HG02973 (cell line): ENCODE results near the gene MDFI.

Experiments used
- ATAC-seq: cut with Tn5 transposase; IDR thresholded peaks from one replicate; pipeline ENCODE4 v1.9.1; 2021; ENCODE audit warnings: moderate library complexity; ENCODE audit not compliant: unreplicated experiment

Gene MDFI

DNA sequence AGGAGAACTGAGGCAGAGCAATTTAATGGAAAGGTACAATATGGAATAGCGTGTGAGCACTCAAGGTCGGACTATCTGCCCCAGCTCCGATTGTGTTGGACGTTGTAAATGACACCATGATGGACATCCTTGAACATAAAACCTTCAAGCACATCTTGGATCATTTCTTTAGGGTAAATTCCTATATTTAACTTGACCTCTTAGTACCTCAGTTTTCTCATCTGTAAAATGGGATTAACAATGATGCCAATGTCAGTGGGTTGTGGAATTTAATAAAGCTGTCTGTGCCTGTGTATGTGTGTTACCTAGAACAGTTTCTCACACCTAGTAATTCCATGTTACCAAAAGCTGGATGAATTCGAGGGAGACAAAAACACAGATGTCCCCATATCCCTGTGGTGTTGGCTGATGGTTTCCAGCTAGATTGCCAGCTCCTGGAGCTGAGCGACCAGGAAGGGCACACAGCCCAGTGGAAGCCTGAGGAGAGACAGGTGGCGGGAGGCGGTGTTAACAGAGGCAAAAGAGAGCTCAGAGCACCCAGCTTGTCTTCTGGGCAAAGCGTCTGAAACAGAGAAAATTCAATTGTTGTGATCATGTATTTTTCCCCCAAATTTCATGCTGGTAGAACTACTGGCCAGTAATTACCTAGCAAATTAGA lies 32.6 kb downstream of the MDFI start:
- ATAC-seq = no peak

DNA sequence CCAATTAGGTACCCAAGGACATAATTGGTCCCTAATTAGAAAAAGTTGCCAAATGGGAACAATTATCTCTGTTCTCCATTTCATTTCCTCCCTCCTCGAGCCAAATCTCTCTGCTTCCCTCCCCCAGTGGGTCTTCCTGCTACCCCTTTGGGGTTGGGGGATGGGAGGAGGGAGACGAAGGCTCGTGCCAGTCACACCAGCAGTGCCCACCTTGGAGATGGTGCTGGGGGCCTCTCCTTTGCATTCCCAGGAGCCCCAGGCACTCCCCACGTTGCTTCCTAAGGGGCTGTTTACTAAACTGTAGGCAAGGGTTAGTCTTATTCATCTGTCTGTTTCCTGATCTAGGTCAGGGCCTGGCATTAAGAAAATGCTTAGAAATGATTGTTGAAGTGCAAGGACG lies 33.1 kb downstream of the MDFI start:
- ATAC-seq = no peak

DNA sequence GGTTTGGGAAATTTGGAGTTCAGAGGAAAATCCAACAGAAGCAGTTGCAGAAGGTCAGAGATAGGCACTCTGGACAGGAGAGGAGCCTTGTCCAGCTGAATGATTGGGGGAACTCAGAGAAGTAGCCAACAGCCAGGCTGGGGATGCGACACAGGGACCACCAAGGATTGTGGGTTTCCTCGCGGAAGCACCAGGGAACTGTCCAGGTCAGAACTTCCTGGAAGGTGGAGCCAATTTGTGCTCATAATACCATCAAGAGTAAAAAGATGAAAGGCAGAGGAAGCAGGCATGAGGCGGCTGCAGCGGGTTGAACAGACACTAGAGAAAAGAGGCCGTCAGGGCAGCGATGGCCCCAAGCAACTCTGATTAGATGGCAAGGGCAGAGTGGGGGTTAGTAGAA lies 33.7 kb downstream of the MDFI start:
- ATAC-seq = no peak

DNA sequence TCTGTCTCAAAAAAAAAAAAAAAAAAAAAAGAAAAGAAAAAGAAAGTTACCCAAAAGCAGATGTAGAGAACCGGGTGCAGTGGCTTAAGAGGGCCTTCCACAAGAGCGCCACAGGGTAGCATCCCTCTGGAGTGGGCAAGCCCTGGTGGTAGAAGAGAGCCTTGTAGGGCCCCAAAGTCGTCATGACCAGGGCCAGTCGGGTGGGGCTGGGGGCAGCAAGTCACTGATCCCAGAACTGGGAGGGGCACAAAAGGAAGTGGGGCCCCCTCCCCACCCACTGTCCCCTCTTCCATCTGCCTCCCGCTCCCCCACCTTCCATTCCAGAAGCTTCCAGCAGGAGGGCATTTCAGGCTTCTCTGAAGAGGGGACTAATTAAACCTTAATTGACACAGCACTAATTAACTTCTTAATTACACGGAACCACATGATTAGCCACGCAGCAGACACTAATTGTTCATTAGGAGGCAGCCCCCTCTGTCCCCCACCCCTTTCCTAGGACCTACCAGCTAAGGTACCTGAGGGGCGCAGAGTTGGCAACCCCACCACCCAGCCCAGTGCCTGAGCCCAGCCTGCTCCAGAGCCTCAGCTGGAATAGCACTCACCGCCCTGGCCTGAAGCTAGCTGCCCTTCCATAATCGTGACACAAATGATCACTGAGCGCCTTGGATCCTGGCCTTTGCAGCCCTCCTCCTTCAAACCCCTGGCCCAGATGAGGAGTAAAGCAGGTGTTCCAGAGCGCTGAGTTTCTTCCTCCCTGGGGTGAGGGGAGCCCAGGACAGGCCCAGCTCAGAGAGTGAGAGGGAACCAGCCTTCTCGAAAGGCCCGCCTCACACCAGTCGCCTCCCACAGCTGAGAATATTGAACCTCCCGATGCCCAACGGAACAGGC lies 34.8 kb downstream of the MDFI start:
- ATAC-seq = no peak

DNA sequence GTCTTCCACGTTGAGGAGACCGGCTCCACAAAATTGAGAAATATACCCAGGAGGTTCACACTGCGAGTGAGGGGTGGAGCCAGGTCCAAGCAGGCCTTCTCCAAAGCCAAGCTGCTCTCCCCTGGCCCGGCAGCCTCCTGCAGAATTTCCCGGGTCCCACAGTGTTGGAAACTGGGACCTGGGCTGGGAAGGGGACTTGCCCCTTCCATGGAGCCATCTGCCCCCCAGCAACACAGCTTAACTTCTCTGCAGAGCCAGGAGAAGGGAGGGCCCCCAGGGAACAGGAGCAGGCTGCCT lies 35.4 kb downstream of the MDFI start:
- ATAC-seq = no peak

DNA sequence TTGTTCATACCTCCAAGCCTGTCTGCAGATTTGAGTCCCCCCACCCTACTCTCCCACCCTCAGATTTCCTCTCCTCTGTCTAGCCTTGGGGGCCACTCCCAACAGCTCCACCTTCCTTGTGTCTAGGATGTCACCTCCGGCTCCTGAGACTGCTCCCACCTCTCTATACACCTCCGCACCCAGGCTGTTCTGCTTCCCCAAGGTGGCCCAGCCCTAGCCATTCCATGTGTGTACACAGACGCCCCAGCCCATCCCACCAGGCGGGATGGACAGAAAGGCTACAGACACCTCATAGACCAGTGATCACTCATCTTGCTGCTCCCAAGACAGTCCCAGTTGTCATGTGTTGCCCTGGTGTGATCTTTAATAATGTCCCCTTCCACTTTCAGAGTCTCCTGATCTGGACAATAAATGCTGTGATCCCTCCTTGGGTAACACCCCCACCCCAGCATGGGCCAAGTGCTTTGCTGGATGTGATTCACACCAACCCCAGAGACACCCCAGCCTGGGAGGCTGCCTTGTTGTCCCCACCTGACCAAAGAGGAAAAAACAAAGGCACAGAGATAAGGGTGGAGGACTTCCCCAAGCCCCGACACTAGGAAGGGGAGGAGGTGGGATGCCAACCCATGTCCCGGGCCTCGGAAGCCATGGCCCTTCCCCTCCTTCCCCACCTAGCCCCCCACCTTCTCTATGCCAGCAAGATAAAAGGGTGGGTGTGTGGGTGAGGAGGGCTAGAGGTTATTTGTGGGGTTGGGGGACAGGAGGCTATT lies 36.1 kb downstream of the MDFI start:
- no peak for ATAC-seq

DNA sequence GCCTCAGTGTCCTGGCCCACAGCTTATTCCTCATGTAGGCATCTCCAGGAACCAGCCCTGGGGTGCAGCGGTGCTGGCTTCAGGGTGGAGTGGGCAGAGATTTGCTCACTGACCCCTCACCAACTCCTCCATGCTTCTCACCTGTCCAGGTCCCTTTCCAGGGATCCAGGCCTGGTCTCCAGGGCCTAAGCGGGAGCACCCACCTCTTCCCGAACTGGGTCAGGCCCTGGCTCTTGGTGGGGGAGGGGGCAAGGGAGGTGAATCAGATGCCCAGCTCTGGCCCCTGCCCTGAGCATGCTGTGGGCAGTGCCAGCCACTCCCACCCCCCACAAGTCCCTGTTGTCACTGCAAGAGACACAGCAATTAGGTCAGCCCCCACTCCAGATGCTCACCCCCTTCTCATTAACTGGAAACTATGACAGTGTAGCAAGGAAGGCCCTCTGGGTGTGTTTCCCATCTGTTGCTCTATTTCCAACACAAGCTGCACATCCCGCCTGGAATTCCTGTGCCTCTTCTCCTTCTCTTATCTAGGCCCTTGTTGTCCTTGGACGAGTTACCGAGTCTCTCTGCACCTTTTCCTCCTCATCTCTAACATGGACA lies 37.0 kb downstream of the MDFI start:
- no peak for ATAC-seq

DNA sequence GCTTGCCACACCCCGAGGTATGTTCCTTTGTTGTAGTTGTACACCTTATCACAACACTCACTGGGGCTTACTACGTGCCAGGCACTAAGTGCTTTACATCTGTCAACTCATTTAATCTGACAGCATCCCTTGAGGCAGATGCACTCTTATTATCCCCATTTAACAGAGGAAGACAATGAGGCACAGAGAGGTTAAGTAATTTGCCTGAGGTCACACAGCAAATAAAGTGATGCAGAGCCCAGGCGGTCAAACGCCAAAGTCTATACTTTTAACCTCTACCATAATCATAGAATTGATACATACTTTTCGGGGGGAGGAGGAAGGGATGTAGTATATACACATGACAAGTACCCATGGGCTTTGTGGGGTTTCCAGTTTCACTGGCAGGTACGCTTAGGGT lies 37.7 kb downstream of the MDFI start:
- ATAC-seq = no peak

DNA sequence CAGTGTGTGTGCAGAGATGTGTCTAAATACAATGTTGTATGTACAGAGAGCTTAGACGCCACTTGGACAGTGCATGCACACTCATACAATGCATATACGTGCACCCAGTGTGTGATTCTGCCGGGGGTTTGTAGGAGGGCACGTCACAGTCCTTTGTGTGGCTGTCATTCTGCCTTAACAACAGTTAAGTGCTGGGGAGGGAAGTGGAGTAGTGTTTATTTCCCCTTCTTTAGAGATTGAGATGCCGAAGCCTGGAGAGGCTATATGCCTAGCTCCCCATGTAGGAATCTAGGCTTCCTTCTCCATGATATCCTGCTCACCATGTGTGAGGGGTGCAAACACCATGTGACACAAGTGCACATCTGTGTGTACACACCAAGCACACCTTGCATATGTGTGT lies 38.2 kb downstream of the MDFI start:
- ATAC-seq = no peak

DNA sequence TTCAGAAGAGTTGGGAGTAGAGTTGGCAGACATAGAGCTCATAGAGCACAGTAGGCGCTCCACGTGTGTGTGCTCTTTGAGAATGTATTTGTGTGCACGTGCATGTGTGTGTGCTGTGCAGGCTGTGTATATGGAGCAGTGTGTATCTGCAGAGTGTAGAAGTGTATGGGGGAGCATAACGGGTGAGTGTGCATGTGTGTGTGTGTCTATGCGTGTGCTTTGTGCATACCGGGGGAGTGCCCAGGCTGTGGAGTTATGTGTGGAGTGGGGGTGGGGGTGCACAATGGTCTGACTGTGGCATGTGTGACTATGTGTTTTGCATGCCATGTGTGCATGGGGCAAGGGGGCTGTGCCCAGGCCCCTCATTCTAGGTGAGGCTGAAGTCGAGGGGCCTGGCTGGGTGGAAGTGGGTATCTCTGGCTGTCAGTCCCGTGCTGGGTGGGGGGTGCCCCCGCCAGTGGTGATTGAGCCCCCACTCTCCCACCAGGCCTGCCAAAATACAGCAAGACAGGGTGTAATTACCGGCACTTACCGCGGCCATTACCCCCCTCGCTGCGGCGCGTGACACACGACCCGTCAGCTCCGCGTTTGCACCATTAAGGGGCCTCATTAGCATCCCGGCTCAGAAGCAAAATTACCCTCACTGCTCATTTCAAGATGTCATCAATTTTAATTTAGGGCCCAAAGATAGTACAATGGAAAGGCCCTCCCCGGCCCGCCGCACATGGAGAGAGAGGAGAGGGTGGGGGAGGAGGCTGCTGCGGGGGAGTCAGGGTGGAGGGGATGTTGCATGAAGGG lies 39.1 kb downstream of the MDFI start:
- ATAC-seq = no peak

DNA sequence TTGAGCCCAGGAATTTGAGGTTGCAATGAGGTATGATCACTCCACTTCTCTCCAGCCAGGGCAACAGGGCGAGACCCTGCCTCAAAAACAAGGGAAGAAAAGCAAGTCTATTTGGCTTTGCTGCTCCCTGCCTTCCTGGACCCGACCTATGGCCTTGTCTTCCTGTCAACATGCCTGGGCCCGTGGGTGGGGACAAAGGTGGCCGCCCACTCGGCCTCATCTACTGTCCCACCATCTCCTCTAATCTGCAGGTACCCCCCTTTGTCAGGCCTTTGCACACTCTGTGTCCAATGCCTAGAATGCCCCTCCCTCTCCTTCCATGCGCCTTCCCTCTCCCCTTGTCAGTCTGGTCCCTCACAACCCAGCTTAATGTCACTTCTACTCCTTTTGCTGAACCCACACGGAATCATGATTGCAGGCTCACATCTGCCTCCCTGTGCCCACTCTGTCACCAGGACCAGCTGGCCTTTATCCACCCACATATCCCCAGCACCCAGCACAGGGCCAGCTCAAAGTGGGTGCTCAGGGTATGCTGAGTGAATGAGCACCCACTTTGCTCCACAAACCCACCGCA lies 40.3 kb downstream of the MDFI start:
- no peak for ATAC-seq

DNA sequence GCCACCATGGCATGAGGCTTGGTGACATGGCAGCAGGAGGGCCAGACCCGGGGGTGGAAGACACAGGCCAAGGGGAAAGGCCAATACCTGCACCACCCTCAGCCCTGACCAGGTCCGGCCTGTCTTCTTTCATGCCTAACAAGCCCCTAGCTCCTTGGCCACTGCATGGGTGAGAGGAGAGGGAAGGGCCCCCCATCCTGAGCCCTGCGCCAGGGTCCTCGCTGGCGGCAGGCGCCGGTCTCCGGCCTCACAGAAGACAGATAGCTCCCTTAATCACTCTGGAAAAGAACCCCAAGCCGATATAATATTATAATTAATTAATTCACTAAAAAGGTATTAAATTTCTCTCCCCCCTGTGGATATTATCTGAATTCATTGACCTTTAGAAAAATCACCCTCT lies 41.4 kb downstream of the MDFI start:
- no peak for ATAC-seq

DNA sequence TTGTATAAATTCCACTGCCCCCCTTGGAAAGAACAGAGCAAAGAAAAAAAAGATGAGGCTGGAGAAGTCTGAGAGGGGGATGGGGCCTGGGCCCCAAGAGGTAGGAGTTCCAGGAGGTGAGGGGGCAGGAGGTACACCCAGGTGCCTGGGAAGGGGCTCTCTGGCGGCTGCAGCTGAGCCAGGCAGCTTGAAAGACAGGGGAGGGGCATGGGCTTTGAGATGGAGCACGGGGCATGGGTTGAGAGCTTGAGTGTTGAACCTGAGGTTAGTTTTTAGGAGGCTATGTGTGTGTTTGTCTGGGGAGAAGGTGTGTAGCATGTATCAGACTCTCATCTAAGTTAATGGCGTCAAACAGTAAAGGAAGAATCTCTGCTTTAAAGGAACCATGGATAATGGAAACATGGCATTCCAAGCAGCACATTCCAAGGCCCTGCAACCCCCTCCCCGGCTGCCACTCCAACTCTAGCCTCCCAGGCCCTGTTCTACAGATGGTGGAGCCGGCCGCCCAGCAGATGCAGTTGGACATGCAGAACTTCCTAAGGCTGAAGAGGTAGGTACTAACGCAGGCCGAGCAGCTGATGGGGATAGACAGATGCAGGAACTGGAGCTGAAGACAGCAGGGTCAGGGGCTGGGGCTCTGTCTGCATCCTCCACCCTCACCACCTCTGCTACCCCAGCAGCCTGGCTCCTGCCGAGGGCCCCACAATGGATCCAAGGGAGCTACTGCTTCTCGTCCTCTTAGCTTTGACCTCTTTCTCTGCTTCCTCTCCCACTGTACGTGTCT lies 42.1 kb downstream of the MDFI start:
- ATAC-seq = no peak

DNA sequence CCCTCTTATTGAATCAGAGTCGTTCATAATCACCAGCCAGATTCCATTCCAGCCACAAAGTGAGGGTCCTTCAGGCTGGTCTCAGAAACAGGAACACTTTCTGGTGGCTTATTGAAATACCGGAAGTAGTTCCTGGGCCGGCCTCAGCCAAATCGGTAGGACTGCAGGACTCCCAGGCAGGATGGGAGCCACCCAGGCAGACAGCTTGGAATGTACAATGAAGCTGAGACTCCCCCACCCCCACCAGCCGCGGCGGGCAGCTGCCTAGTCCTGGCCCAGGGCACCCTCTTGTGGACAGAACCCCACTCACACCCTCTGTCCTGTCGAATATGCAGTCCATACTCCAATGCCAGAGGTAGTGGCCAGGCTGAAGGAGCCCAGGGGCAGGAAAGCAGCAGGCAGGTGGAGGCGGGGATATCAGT lies 43.8 kb downstream of the MDFI start:
- peak; percentile 58 for ATAC-seq

DNA sequence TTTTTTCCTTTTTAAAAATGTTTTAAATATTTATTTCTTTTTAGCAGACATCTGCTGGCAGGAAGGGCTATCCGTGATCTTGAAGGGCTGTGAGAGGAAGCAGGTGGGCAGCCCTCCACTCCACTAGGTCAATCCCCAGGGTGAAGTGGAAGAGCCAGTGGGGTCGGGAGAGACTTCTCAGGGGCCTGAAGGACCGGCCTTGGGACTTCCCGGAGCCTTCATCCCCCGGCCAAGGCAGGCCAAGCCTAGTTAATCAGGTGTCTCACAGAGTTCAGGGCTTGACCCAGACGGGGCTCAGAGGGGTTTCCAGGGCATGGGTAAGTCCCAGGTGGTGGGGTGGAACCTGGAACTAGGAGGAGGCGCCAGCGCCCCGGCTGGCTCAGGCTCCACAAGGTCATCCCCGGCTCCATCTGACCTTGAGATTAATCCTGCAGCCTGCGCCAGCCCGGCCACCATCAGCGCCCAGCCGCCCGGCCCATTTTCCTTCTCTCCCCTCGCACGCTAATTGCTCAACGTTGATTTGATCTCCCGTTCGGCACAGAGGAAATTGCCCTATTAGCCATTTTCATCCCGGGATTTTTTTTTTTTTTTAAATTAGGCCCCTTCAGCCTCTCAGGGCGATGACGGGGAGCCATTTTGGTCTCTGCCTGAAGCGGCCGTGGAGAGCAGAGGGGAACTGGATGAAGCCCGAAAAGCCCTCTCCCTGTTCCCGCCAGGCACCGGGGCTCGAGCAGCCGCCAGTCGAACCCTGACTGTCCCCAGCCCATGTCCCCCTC lies 44.4 kb downstream of the MDFI start:
- ATAC-seq = no peak

DNA sequence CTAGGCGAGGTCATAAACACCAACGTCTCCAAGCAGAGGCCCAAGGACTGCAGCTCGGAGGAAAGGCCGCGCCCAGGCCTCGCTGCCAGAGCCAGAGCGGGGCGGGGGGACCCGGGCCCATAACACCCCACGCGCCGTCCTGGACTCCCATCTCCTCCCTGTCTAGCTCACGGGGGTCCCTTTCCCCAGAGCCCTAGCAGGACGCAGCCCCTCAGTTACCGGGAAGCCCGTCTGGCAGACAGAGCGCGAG lies 44.9 kb downstream of the MDFI start:
- no peak for ATAC-seq

DNA sequence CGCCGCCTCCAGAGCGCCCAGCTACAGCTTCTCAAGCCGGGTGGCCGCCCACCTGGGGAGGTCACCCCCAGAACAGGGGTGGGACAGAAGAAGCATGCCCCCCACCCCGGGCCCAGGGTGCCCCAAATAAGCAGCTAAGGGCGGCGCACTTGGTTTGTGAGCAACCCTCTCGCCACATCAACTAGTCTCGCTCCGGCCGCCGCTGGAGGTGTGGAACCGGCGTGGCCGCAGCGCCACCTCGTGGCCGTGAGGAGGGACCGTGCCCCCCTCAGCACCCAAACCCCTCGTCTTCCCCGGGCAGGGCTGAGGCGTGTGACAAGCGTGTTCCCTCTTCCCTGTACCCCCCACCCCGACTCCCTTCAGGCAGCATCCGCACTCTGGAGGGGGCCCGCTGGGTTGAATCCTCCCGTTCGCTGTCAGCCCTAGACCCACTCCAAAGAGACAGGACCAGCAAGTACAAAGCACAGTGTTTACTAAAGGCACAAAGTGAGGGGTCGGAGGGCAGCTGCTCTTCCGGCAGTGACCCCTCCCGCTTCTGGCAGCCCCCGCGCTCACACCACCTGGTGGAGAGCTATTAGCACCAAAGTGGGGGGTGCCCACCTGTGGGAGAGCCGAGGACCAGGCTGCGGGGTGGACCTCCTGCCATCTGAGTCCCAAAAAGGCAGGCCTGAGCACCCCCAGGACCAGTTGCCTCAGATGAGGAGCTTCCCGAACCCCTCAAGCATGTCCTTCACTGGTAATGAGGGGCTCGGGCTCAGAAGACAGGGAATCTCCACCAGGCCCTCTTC lies 45.4 kb downstream of the MDFI start:
- no peak for ATAC-seq
